Fibroblast of lung (primary cell): ENCODE measurements around the gene CAMTA1. TPM values are rescaled to one million over a fixed set of nuclear protein-coding genes. Genes with fewer than 3 reads are reported as not detected.
"Not testable (repeated sequence)": the region's sequence is repeated elsewhere in the genome, so short reads cannot be mapped to it uniquely, and the experiment has no call there.

Experiments used
- DNase-seq, 2 donors: peaks; one replicate each; pipeline versions ENCODE4 v3.0.0 to v3.0.0-alpha.2; 2010; ENCODE audit warnings: low read depth in 2 of 2
- H2AFZ ChIP-seq: 2 replicates; pipeline ENCODE4 v1.5.1; 2012; ENCODE audit warnings: low read length, control low read depth, inconsistent platforms
- H3K27ac ChIP-seq: 2 replicates; pipeline ENCODE4 v1.5.1; 2011; ENCODE audit warnings: low read length, control low read depth; ENCODE audit not compliant: insufficient read depth
- H3K27me3 ChIP-seq: 2 replicates; pipeline ENCODE4 v1.5.1; 2011; ENCODE audit warnings: mild to moderate bottlenecking, low read length; ENCODE audit not compliant: control insufficient read depth, insufficient read depth
- H3K36me3 ChIP-seq: 2 replicates; pipeline ENCODE4 v1.5.1; 2011; ENCODE audit warnings: low read length; ENCODE audit not compliant: control insufficient read depth, insufficient read depth
- H3K4me1 ChIP-seq: 2 replicates; pipeline ENCODE4 v1.5.1; 2011; ENCODE audit warnings: low read length; ENCODE audit not compliant: control insufficient read depth, insufficient read depth; ENCODE audit errors: extremely low read depth
- H3K4me2 ChIP-seq: 2 replicates; pipeline ENCODE4 v1.5.1; 2011; ENCODE audit warnings: low read length, control low read depth; ENCODE audit not compliant: insufficient read depth; ENCODE audit errors: extremely low read depth
- H3K4me3 ChIP-seq, 4 experiments: fragments of 200-600 bp in 1 of 4; sonication (generic) in 1 of 4; replicated peaks in 1 of 4; 2 replicates each; pipeline ENCODE4 v1.5.1; 2011 to 2016; ENCODE audit warnings: low read length in 4 of 4, low read depth in 3 of 4, mild to moderate bottlenecking in 3 of 4, control low read depth in 2 of 4, inconsistent platforms in 1 of 4, mixed read lengths in 1 of 4; ENCODE audit not compliant: insufficient read depth in 1 of 4; ENCODE audit errors: control extremely low read depth in 1 of 4
- H3K79me2 ChIP-seq: 2 replicates; pipeline ENCODE4 v1.5.1; 2012; ENCODE audit warnings: mild to moderate bottlenecking, low read length, inconsistent platforms; ENCODE audit not compliant: control insufficient read depth, insufficient read depth
- H3K9ac ChIP-seq: 2 replicates; pipeline ENCODE4 v1.5.1; 2011; ENCODE audit warnings: mild to moderate bottlenecking, low read length, control low read depth; ENCODE audit not compliant: insufficient read depth
- H3K9me3 ChIP-seq: 2 replicates; pipeline ENCODE4 v1.5.1; 2012; ENCODE audit warnings: low read depth, low read length; ENCODE audit not compliant: control insufficient read depth, insufficient read depth
- H4K20me1 ChIP-seq: 2 replicates; pipeline ENCODE4 v1.5.1; 2011; ENCODE audit warnings: low read length; ENCODE audit not compliant: control insufficient read depth, insufficient read depth; ENCODE audit errors: extremely low read depth
- CTCF ChIP-seq, 2 donors: IDR thresholded peaks in 1 of 2; conservative IDR thresholded peaks in 1 of 2; 1 replicate in 1 of 2; 2 replicates in 1 of 2; pipeline ENCODE4 v1.5.1; 2011 to 2012; ENCODE audit warnings: low read length in 2 of 2, control low read depth in 1 of 2, inconsistent platforms in 1 of 2, low read depth in 1 of 2, mild to moderate bottlenecking in 1 of 2
- EZH2 ChIP-seq: IDR thresholded peaks from 2 replicates; pipeline ENCODE4 v1.5.1; 2012; ENCODE audit warnings: low read length, control low read depth, mild to moderate bottlenecking; ENCODE audit errors: missing control alignments
- polyA plus RNA-seq, 2 donors: library from polyadenylated mRNA; depleted of rRNA in 1 of 2; stranded (reverse) in 1 of 2; unstranded in 1 of 2; fragments of >200 nt; gene quantifications; 2 replicates each; pipeline ENCODE4 v1.2.1, GENCODE V29; 2011 to 2012; ENCODE audit warnings: missing spikeins in 1 of 2
- total RNA-seq: library from RNA; depleted of rRNA; stranded (reverse); fragments of >200 nt; gene quantifications from 2 replicates; pipeline ENCODE4 v1.2.1, GENCODE V29; 2014

CAMTA1 gene
- total and polyA plus RNA-seq, 2 donors (not counting 1 experiment from before 2014, with no cell fraction given), result 47.6 to 86.0 TPM

GRCh38 chr1:7146710-7147109 is 361.5 kb downstream of the CAMTA1 start:
- H4K20me1 ChIP-seq, result no peaks in the 10 kb centered on the region
- H2AFZ ChIP-seq, result no peak overlapping the region
- no peaks in the 10 kb centered on the region for H3K9me3 ChIP-seq
- no peak overlapping the region for H3K9ac ChIP-seq
- no peaks in the 10 kb centered on the region for H3K27me3 ChIP-seq
- DNase-seq, result no peak
- no peaks in the 10 kb centered on the region for H3K79me2 ChIP-seq
- H3K4me3 ChIP-seq, result no peak overlapping the region
- no peak for TF ChIP-seq EZH2
- no peak for TF ChIP-seq CTCF (conservative IDR thresholded peaks at IDR 0.05 in 1 of 2, IDR thresholded peaks at IDR 0.05 in 1 of 2; ENCODE audit: low read depth in 1 of 2, low read length in 2 of 2)
- no peak overlapping the region for H3K4me2 ChIP-seq
- no peaks in the 10 kb centered on the region for H3K36me3 ChIP-seq
- H3K27ac ChIP-seq, result no peak overlapping the region
- H3K4me1 ChIP-seq, result no peaks in the 10 kb centered on the region

- not testable (repeated sequence) for H3K79me2 ChIP-seq, H4K20me1 ChIP-seq, H3K9me3 ChIP-seq, H3K4me2 ChIP-seq, DNase-seq, H3K9ac ChIP-seq, H3K27me3 ChIP-seq, H3K36me3 ChIP-seq, H3K4me3 ChIP-seq, H3K27ac ChIP-seq, H2AFZ ChIP-seq, H3K4me1 ChIP-seq
Observed at GRCh38 chr1:7147581-7148282, 362.5 kb downstream of the CAMTA1 start.

- DNase-seq, result peak; percentile 8 to 27
- H3K9me3 ChIP-seq, result no peaks in the 10 kb centered on the region
- H3K27me3 ChIP-seq, result no peaks in the 10 kb centered on the region
- H3K36me3 ChIP-seq, result no peaks in the 10 kb centered on the region
- no peak overlapping the region for H2AFZ ChIP-seq
- H4K20me1 ChIP-seq, result no peaks in the 10 kb centered on the region
- TF ChIP-seq CTCF (conservative IDR thresholded peaks at IDR 0.05 in 1 of 2, IDR thresholded peaks at IDR 0.05 in 1 of 2; ENCODE audit: low read depth in 1 of 2, low read length in 2 of 2), result no peak
- TF ChIP-seq EZH2, result no peak
- H3K4me1 ChIP-seq, result no peaks in the 10 kb centered on the region
- no peak overlapping the region for H3K4me3 ChIP-seq
- no peak overlapping the region for H3K27ac ChIP-seq
- no peak overlapping the region for H3K4me2 ChIP-seq
- H3K79me2 ChIP-seq, result no peaks in the 10 kb centered on the region
- H3K9ac ChIP-seq, result no peak overlapping the region
Observed at GRCh38 chr1:7149080-7149838, 364.0 kb downstream of the CAMTA1 start.
